PC-3 (cell line): ENCODE data around the gene SDK2.

Experiments used
- CTCF ChIP-seq: fragments of 300-600 bp; sonication (generic); conservative IDR thresholded peaks from 2 replicates; pipeline ENCODE4 v1.5.1; 2017; ENCODE audit warnings: antibody characterized with exemption, low read depth, mild to moderate bottlenecking, low read length
- EZH2 ChIP-seq: fragments of 300-600 bp; sonication (generic); IDR thresholded peaks from one replicate; pipeline ENCODE4 v1.6.1; 2017; ENCODE audit warnings: antibody characterized with exemption, mild to moderate bottlenecking, low read length; ENCODE audit not compliant: unreplicated experiment

- TF ChIP-seq CTCF (no peak), EZH2 (no peak)
Observed at GRCh38 chr17:73562896-73563295, 81.3 kb downstream of the SDK2 start.
